GM21367 (cell line): ENCODE measurements around the gene TXNRD2.

Experiments used
- ATAC-seq: cut with Tn5 transposase; IDR thresholded peaks from one replicate; pipeline ENCODE4 v1.9.1; 2021; ENCODE audit not compliant: unreplicated experiment

Gene TXNRD2

DNA sequence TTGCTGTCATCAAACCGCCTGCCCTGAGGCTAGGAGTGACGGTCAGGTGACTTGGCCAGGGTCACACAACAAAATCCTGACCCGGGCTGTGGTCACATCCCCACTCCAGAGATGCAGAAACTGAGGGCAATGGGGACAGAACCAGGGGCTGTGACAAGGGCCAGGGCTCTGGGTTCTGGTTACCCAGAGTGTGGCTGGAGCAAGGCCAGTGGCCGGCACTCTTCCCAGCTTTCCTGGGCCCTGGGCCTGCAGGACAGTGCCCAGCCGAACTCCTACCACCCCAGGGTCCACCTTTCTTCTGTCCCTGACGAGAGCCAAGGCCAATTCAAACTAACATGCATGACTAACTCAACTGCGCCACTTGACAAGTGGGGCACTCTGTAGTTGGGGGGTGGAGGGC, 39.1 kb upstream of the TXNRD2 start:
- no peak for ATAC-seq

DNA sequence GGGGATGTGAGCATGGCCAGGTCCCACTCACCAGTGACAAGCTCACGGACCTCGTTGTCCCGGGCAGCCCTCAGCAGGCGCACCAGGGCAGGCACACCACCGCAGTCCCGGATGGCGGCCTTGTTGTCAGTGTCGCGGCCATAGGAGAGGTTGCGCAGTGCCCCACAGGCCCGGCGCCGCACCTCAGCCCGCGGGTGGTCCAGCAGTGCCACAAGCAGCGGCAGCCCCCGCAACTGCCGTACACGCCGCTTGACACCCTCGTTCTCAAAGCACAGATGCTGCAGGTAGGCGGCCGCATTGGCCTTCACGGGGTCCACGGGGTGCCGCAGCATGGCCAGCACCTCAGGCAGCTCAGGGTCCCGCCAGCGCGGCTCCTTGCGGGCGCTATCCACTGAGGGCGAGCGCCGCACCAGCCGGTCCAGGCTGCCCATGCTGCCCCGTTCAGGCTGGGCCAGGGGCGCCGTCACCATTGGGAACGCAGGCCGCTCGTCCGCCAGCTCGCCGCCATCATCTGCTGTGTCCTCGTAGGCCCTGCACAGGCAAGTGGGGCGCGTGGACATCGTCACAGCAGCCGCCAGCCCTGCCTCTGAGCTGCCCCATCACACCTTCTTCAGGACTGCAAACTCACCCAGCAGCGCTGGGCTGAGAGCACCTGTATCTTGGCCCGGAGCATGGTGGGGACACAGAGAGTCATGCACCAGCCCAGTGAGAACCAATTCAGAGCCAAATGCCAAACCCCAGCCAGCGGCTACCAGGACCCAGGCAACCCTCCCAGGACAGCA, 38.3 kb upstream of the TXNRD2 start:
- ATAC-seq, result no peak

DNA sequence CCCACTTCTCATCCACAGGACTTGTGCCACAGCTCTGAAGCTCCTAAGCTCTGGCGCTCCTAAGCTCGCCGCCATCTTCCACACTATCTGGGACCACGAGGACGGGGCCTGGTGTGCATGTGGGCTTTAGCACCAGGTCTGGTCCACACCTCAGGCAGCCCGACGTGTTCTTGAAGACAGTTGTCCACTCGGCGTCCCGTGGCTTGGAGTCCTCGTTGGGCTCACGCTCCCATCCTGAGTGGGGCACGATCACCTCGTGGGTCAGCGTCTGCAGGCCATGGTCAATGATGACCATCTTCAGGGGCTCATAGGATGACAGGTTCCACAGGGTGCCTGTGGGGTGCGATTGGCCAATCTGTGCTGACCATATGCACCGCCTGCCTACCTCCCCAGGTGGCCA, 37.1 kb upstream of the TXNRD2 start:
- no peak for ATAC-seq

DNA sequence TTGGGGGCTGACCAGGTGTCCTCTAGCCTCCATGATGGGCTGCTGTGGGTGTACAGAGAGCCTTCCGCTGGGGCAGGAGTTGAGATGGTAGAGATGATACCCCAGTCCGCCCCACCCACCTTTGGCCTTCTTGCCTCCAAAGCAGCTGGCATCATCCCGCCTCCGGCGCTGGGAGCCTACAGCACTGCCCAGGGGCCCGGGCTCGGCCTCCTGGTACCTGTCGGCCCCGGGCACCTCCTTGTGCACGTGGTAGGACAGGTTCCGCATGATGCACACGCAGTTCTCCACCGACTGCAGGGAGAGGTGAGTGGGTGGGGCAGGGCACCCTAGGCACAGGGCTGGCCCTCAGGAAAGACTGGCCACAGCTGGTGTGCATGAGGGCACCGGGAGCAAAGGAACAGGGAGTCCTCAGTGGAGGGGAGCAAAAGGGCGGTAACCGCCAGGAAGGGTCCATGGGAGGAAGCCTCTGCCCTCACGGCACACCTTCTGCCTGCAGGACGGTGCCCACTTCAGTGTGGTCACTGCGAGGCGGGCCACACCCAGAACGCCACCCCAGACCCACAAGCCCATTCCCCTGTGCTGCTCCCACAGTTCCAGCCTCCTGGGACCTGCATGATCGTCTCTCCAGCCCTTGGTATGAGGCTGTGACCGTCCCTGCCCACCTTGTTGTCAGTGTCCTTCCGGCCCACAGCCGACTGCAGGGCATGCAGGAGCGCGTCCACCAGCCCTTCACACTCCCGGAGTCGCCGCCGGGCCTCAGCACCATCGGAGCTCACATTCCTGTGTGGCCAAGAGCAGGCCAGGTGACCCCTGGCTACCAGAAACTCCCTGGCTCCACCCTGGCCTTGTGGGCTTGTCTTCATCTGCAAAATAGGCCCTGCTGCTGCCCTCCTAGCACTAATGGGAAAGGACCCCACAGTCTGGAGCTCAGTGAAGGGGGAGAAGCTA, 36.0 kb upstream of the TXNRD2 start:
- ATAC-seq, result no peak

DNA sequence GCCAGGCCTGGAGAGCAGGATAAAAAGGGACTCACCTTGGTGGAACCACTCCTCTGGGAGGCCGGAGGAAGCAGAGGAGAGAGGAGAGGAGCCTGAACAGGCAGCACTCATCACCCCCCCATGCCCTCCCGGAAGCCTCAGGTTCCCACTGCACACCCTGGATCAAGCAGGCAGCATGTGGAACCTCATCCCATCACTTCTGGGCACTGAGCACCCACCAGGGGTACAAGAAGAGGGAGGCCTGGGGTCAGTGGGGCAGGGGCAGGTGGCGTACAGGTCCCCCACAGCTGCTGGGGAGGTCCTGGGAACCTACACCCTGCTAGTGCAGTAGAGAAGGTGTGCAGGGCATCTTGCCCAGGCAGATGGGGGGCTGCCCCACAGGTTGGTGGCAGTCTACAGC, 35.1 kb upstream of the TXNRD2 start:
- ATAC-seq, result no peak

DNA sequence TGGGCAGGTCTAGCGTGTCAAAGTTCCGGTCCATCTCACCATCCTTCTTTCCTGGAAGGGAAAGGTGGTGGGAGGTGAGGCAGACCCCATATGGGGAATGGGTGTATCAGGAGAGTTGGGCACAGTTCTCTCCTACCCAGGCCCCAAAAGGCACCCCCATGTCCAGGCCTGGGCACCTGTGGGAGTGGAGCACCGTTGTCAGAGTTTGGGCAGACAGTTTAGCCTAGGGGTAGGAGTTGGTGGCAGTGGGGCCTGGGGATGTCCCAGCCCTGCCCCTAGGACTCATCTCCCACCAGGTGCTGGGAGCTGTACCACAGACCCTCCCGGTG, 34.1 kb upstream of the TXNRD2 start:
- no peak for ATAC-seq

DNA sequence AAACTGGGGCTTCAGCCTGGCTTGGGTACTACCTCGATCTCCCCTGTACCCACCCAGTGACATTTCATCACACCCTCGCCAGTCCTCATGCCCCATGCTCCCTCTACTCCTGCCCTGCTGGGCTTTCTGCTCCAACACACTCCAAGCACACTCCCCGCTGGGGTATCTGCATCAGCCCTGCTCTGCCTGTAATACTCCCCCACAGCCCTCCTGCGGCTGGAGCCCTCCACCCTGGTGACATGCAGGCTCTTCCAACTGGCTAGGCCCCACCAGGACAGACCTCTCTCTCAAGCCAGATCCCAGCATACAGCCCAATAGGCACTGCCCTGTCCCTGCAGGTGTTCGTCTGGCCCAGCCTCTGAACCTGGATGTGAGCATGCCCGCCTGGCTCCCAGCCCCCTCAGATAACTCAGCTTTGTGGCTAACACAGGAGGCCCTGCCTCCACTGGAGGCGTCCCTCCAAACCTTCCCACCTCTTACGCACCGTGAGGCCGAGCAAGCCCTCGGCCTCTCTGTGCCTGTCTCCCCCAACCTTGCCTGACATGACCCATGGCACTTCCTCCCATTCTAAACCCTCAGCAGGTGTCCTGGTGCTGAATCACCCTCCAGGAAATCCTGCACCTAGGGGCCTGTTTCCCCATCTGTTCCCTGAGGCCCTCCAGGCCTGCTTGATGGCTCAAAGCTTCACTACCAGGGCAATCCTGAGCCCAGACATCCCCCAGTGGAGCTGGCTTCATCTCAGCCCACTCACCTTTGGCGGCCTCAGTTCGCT, 33.5 kb upstream of the TXNRD2 start:
- ATAC-seq, result no peak

DNA sequence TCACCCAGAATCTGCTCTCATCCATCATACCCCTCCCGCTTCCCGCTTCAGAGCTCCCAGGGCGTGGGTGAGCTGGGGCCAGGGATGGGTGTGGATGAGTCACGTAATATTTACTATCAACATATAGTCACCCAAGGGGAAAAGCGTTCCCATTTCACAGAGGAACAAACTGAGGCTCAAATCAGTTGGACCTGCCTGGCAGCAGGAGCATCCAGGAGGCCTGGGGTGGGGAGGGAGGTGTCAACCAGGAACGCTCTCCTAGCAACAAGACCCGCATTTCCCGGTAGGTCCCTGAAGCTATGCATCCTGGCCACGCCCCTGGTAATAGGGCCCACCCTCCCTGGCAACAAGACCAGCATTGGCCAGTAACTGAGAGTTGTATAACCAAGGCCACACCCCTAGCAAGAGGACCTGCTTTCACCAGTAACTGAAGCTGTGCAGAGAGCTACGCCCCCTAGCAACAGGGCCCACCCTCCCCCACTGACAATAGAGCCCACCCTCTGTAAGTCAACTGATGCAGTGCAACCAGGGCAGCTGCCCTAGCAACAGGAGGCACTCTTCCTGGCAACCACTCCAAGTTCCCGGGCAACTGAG, 32.7 kb upstream of the TXNRD2 start:
- ATAC-seq, result no peak

DNA sequence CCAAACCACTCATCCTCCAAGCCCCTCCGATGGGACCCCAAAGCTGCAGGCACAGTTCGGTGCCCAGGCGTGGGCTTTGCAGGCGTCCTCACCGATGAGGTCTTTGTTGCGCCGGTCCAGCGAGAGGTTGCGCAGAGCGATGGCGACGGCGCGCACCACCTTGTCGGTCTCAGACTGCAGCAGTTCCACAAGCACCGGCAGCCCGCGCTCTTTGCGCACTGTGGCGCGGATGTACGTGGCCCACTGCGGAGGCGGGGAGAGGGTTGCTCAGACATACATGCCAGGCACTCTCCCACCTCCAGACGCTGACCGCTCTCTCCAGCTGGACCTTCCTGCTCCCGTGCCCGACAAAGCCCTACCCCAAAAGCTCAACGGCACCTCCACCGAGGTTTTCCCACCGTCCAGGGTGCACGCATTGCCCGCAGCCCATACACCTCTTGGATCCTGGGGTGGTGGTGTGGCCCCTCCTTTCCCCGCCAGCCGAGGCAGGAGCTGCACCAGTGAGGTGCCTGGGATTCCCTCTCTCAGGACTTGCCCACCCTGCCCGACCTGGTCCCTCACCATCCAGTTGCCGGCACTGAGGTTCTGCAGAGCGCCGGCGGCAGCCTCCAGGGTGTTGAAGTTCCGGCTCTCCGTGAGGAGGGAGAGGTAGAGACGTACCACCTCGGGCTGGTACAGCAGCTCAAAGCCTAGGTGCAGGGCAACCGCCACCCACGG, 32.1 kb upstream of the TXNRD2 start:
- no peak for ATAC-seq

DNA sequence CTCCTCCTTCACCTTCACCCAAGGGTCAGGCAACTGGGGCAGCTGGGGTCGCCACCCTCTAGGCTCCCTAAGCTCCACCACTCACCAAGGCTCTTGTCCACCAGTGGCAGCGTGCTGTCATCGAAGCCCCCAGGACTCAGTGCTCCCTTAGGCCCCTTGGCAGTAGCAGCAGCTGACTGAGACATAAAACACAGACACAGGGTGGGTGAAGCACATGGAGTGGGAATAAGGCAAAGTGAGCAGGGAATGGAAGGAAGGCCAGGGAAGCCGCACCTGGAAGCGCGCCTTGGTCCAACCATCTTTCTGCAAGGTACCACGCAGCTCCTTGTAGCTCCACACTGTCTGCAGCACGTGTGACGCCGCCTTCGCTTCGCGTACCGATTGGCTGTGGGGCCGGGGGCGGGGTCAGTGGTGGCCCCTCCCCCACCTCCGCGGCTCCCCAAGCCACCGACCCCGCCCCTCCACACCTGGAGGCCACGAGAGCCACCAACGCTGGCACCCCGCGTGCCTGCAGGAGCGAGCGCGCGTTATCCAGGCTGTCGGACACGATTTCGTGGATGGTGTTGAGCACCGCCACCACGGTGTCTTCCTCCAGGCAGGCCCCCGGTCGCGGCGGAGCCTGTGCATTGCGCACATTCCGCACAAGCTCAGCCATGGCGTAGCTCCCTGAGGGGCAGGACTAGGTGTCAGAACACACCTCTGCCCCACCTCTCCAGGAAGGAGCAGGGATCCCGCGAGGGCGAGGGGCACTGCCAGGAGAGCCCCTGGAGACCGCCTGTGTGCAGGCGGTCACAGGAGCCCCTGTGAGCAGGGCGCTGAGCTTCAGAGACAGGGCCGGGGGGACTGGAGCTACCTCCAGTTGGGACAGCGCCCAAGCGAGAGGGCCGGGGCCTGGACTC, 31.3 kb upstream of the TXNRD2 start:
- ATAC-seq, result no peak

DNA sequence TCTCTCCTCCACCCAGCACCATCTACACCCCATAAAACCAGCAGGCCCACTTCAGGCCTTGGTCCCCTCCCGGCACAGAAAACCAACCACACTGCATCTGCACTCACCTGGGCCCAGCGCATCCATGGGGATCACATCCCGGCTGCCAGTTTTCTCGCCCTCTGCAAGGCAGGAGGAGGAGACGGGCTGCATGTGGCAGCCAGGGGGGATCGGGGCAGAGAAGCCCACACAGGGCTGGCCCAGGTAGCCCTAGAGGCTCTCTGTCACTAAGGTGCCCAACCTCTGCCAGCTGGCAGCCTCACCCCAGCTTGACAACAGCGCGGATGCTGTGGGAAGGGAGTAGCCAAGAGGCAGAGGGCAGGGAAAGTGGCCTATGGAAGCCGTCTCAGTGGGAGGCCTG, 30.6 kb upstream of the TXNRD2 start:
- no peak for ATAC-seq

DNA sequence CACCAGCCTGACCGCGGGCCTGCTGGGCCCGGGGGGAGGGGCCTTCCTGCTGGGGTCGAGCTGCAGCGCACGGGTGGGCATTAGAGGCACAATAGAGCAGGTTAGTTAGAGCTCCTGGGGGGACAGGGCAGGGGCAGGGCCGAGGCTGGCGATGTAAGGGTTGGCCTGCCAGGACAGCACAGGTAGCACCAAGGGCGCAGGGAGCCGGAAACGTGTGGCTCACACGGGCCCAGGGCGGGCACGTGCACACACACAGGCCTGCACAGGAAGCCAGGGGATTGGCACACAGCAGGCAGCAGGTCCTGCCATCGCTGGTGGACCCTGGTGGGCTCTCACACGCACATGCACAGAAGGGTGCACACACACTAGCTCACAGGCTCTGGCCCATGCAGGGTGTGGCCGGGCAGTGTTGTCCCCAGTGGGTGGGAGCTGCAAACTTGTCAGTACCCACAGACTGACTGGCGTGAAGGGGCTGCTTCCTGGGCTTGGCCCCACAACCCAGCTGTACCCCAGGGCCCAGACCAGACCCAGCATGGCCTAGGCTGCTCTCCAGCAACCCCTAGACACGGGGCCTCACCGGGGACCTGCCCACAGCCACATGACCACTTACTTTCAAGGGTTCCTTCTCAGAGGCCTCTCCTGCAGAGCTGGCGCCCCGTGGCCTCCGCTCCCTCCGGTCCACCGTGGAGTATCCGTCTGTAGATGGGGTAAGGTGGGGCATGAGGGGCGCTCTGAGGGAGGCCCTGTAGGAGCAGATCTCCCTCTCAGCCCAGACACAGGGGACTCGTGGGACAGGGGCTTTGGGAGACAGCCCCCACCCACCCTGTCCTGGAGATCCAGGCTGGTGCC, 29.9 kb upstream of the TXNRD2 start:
- no peak for ATAC-seq

DNA sequence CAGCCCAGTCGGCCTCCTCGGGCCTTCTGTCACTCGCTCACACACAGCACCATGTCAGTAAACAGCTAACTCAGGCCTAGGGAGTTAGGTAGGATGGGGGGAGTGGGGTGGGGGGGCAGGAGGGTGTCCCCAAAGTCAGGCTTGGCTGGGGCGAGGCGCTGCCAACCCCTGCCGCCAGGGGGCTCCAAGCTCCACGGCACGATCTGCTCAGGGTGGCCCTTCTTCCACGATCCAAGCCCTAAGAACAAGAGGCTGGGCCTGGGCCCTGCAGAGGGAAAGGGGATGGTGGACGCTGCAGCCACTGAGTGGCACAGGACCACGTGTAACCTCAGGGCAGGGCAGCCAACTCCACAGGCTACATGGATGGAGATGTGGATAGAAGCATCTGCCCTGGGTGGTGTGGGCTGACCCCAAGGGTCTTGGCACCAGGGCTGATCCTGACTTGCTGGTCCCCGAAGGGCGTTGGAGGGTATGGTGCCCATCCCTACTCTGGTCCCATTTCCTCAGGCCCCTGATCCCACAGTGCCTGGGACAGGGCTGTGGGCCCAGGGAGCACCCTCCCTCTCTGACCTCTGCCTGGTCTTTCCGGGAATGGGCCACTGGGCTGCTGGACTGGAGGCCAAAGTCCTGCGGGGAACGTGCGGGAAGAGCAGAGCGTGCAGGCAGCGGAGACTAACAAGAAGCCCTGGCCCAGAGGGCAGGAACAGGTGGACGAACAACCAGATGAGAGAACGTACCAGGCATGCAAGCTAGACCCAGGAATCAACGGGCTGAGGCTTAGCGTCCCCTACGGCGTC, 29.1 kb upstream of the TXNRD2 start:
- ATAC-seq, result no peak

DNA sequence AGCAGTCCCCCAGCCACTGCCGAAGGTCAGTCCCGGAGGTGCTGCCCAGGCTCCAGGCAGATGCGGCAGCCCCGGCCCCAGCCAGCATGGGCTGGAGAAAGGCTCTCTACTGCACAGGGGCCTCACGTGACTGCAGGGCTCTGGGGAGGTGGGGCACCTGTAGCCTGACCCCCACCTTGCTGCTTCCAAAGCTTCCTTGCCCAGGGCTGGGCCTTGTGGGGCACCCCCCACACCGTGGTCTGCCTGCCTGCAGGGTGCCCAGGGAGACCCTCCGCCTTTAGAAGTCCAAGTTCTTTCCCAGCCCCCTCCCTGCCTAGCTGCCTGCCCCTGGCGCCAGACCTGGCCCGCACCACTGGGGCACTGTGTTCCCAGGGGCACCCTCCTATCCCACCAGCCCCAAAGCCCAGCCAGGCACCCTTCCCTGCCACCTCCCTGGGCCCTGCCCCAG, 28.4 kb upstream of the TXNRD2 start:
- no peak for ATAC-seq

DNA sequence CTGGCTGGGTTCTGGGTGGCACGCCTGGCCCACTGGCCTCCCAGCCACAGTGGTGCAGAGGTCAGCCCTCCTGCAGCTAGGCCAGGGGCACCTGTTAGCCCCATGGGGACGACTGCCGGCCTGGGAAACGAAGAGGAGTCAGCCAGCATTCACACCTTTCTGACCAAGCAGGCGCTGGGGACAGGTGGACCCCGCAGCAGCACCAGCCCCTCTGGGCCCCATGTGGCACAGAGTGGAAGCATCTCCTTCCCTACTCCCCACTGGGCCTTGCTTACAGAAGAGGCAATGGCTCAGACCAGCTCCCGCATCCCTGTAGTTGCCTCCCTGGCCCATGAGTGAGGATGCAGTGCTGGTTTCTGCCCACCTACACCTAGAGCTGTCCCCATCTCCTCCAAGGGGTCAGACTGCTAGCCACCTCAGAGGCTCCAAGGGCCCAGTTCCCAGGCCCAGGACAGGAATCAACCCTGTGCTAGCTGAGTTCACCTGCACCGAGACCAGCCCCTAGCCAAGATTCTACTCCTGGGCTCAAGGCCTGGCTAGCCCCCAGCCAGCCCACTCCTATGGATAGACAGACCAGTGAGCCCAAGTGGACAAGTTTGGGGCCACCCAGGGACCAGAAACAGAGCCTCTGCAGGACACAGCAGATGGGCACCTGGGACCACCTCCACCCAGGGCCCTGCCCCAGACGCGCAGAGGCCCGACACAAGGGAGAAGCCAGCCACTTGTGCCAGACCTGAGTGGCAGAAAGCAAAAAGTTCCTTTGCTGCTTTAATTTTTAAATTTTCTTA, 27.7 kb upstream of the TXNRD2 start:
- no peak for ATAC-seq

DNA sequence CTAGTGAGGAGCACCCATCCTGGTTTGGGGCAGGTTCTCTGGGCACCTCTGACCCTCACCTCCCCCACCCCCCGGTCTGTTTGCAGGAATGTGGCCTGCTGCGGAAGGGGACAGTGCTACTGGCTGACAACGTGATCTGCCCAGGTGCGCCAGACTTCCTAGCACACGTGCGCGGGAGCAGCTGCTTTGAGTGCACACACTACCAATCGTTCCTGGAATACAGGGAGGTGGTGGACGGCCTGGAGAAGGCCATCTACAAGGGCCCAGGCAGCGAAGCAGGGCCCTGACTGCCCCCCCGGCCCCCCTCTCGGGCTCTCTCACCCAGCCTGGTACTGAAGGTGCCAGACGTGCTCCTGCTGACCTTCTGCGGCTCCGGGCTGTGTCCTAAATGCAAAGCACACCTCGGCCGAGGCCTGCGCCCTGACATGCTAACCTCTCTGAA, 26.9 kb upstream of the TXNRD2 start:
- no peak for ATAC-seq
